GM10847 (cell line): ENCODE data around the gene CEP19.

Experiments
- POLR2A ChIP-seq: IDR thresholded peaks from 2 replicates; pipeline ENCODE4 v1.6.1; 2011; ENCODE audit not compliant: insufficient read length; ENCODE audit errors: extremely low read depth

The CEP19 gene

GRCh38 chr3:196726788-196727675 is 15.0 kb upstream of the CEP19 start:
- TF ChIP-seq POLR2A: no peak

- TF ChIP-seq POLR2A: no peak
Measured at GRCh38 chr3:196721097-196721496, 9.0 kb upstream of the CEP19 start.

GRCh38 chr3:196712514-196713413 is 714 bp upstream of the CEP19 start:
- TF ChIP-seq POLR2A: no peak

- TF ChIP-seq POLR2A: no peak
Measured at GRCh38 chr3:196708467-196708866, 3.6 kb downstream of the CEP19 start.

- TF ChIP-seq POLR2A: no peak
Measured at GRCh38 chr3:196707566-196707965, 4.5 kb downstream of the CEP19 start.

- no peak for TF ChIP-seq POLR2A
Measured at GRCh38 chr3:196706731-196707130, 5.3 kb downstream of the CEP19 start.

GRCh38 chr3:196706327-196706726 is 5.7 kb downstream of the CEP19 start:
- TF ChIP-seq POLR2A: no peak

GRCh38 chr3:196700801-196701200 is 11.2 kb downstream of the CEP19 start:
- TF ChIP-seq POLR2A: no peak

- TF ChIP-seq POLR2A: no peak
Measured at GRCh38 chr3:196699749-196700148, 12.3 kb downstream of the CEP19 start.

- TF ChIP-seq POLR2A: no peak
Measured at GRCh38 chr3:196697270-196697669, 14.8 kb downstream of the CEP19 start.

- TF ChIP-seq POLR2A: no peak
Measured at GRCh38 chr3:196695849-196696226, 16.2 kb downstream of the CEP19 start.

- TF ChIP-seq POLR2A: no peak
Measured at GRCh38 chr3:196694941-196695848, 16.9 kb downstream of the CEP19 start.

- TF ChIP-seq POLR2A: no peak
Measured at GRCh38 chr3:196694202-196694638, 17.8 kb downstream of the CEP19 start.

- TF ChIP-seq POLR2A: no peak
Measured at GRCh38 chr3:196691386-196691785, 20.7 kb downstream of the CEP19 start.
